Vagina (tissue), 2 donors: ENCODE results near the gene MOV10L1. TPM values are rescaled to one million over a fixed set of nuclear protein-coding genes. Genes with fewer than 3 reads are reported as not detected.
A peak's percentile ranks its signal among the peaks of the same experiment; 100 is the strongest.

Source experiments
- DNase-seq, 2 donors: peaks; one replicate each; pipeline ENCODE4 v3.0.0-alpha.2; 2017; ENCODE audit errors: extremely low spot score in 2 of 2
- H3K27ac ChIP-seq: fragments of 200-600 bp; sonication (generic); one replicate; pipeline ENCODE4 v1.5.1; 2019
- H3K27me3 ChIP-seq: fragments of 200-600 bp; sonication (generic); one replicate; pipeline ENCODE4 v1.5.1; 2019
- H3K36me3 ChIP-seq, 2 donors: fragments of 200-600 bp; sonication (generic); one replicate each; pipeline ENCODE4 v1.5.1; 2017 to 2019
- H3K4me1 ChIP-seq: fragments of 200-600 bp; sonication (generic); one replicate; pipeline ENCODE4 v1.5.1; 2019
- H3K4me3 ChIP-seq, 2 donors: fragments of 200-600 bp; sonication (generic); 1 replicate in 1 of 2; 2 replicates in 1 of 2; pipeline ENCODE4 v1.5.1; 2016 to 2019
- H3K9me3 ChIP-seq: fragments of 200-600 bp; sonication (generic); one replicate; pipeline ENCODE4 v1.5.1; 2019
- CTCF ChIP-seq, 3 experiments: fragments of 450-650 bp in 2 of 3; fragments of 200-600 bp in 1 of 3; sonication (generic) in 1 of 3; IDR thresholded peaks; one replicate each; pipeline ENCODE4 v1.5.1; 2017 to 2019; ENCODE audit warnings: antibody characterized with exemption in 3 of 3, mild to moderate bottlenecking in 2 of 3, moderate library complexity in 2 of 3
- POLR2A ChIP-seq, 2 donors: fragments of 450-650 bp; IDR thresholded peaks; one replicate each; pipeline ENCODE4 v1.6.1; 2017; ENCODE audit warnings: antibody characterized with exemption in 2 of 2, mild to moderate bottlenecking in 2 of 2, moderate library complexity in 2 of 2
- POLR2AphosphoS5 ChIP-seq, 2 donors: sonication (generic); formaldehyde crosslinking; IDR thresholded peaks; one replicate each; pipeline ENCODE4 v1.9.0; 2017; ENCODE audit warnings: antibody characterized with exemption in 2 of 2, mild to moderate bottlenecking in 2 of 2, low read depth in 1 of 2; ENCODE audit not compliant: insufficient read depth in 1 of 2
- intact Hi-C: fragments of 100-400 bp; cut with DNase I; formaldehyde crosslinking; loops from one replicate; pipeline ENCODE4 v1.15.1; 2023
- total RNA-seq: library from RNA; depleted of rRNA; stranded (reverse); fragments of >200 nt; gene quantifications from one replicate; pipeline ENCODE4 v1.2.3, GENCODE V29; 2016

MOV10L1 gene
- total RNA-seq, 1 donor from 2014 or later: 0.98 TPM

- Histone ChIP-seq H3K27ac (peak overlapping the region; percentile 89), H3K9me3 (no peaks in the 10 kb centered on the region), H3K4me3 (peak overlapping the region; percentile 43 to 53), H3K27me3 (no peaks in the 10 kb centered on the region), H3K36me3 (peaks cover 0 to 12% of the 10 kb centered on the region in 2 donors), H3K4me1 (peaks cover 63% of the 10 kb centered on the region)
- TF ChIP-seq POLR2A (IDR thresholded peaks at IDR 0.05): peak in 1 of 2 donors; percentile 11
- peak in 2 of 3 experiments; percentile 18 to 51 for TF ChIP-seq CTCF (IDR thresholded peaks at IDR 0.05)
- peak; percentile 76 to 86 for TF ChIP-seq POLR2AphosphoS5 (IDR thresholded peaks at IDR 0.05; ENCODE audit: insufficient read depth in 1 of 2, low read depth in 1 of 2)
- intact Hi-C loops: loop anchor here (5.0 to 10.0 kb wide), 2 partner anchors 223 to 266 kb away; no protein-coding TSS in a partner anchor
- no peak for DNase-seq
Observed at GRCh38 chr22:50190182-50190940, 100.6 kb downstream of the MOV10L1 start.

DNA sequence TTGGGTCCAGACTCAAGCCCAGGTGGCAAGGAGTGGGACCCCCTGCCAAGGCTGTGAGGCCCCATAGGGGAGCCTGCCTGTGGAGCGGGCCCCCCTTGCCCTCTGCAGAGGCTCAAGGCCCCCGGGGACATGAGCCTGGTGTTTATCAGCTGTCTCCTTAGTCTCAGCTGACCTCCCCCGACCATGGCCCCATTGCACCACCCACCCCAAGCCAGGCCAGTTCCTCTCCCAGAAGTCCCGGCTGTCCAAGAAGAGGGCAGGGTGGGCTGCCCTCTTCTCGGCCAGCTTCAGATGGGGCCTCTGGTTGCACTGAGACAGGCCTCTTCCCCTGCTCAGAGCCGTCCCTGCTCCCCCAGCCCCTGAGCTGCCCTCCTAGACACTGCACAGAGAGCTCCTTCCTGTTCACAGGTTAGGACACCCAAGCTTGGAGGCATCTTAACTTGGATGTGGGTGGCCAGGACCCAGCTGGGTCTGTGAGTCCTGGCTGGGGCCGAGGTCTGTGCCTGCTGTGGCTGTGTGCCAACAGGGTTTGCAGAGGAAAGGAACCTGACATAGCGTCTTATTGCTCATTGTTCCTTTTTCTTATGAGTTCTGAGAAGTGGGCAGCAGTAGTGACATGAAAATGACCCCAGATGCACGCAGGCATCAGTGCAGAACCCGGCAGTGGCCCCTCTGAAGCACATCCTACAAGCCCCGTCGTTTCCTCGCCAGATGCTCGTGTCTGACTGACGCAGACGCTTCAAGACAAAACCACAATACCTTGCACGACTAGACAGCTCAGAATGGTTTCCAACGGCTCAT lies 101.3 kb downstream of the MOV10L1 start:
- peak overlapping the region; percentile 43 to 53 for H3K4me3 ChIP-seq
- intact Hi-C loops: loop anchor here (5.0 to 10.0 kb wide), 2 partner anchors 224 to 266 kb away; no protein-coding TSS in a partner anchor

GRCh38 chr22:50192436-50193204 lies 102.8 kb downstream of the MOV10L1 start:
- DNase-seq: no peak
- H3K27ac ChIP-seq: peak overlapping the region; percentile 89
- intact Hi-C loops: loop anchor here (5.0 to 10.0 kb wide), 2 partner anchors 225 to 268 kb away; no protein-coding TSS in a partner anchor
- peaks cover 50% of the 10 kb centered on the region for H3K4me1 ChIP-seq
- peaks cover 0 to 19% of the 10 kb centered on the region in 2 donors for H3K36me3 ChIP-seq
- H3K27me3 ChIP-seq: no peaks in the 10 kb centered on the region
- H3K4me3 ChIP-seq: no peak overlapping the region
- H3K9me3 ChIP-seq: no peaks in the 10 kb centered on the region
- no peak for TF ChIP-seq POLR2A (IDR thresholded peaks at IDR 0.05)
- no peak for TF ChIP-seq POLR2AphosphoS5 (IDR thresholded peaks at IDR 0.05; ENCODE audit: insufficient read depth in 1 of 2, low read depth in 1 of 2)
- no peak for TF ChIP-seq CTCF (IDR thresholded peaks at IDR 0.05)

More for the DNA sequence above, 101.3 kb downstream of the MOV10L1 start:
- TF ChIP-seq POLR2AphosphoS5 (IDR thresholded peaks at IDR 0.05; ENCODE audit: insufficient read depth in 1 of 2, low read depth in 1 of 2) (no peak), CTCF (IDR thresholded peaks at IDR 0.05) (no peak), POLR2A (IDR thresholded peaks at IDR 0.05) (no peak)
- no peak for DNase-seq
- Histone ChIP-seq H3K9me3 (no peaks in the 10 kb centered on the region), H3K27me3 (no peaks in the 10 kb centered on the region), H3K36me3 (peaks cover 0 to 12% of the 10 kb centered on the region in 2 donors), H3K4me1 (peaks cover 62% of the 10 kb centered on the region), H3K27ac (peak overlapping the region; percentile 89)

GRCh38 chr22:50193621-50194020 lies 103.8 kb downstream of the MOV10L1 start:
- no peaks in the 10 kb centered on the region for H3K27me3 ChIP-seq
- DNase-seq: no peak
- peaks cover 0 to 24% of the 10 kb centered on the region in 2 donors for H3K36me3 ChIP-seq
- TF ChIP-seq CTCF (IDR thresholded peaks at IDR 0.05) (no peak), POLR2AphosphoS5 (IDR thresholded peaks at IDR 0.05; ENCODE audit: insufficient read depth in 1 of 2, low read depth in 1 of 2) (no peak), POLR2A (IDR thresholded peaks at IDR 0.05) (no peak)
- H3K4me1 ChIP-seq: peaks cover 46% of the 10 kb centered on the region
- H3K4me3 ChIP-seq: no peak overlapping the region
- intact Hi-C loops: loop anchor here (5.0 to 10.0 kb wide), 2 partner anchors 226 to 269 kb away; no protein-coding TSS in a partner anchor
- H3K9me3 ChIP-seq: no peaks in the 10 kb centered on the region
- H3K27ac ChIP-seq: no peak overlapping the region
